HPDE6-E6E7 (cell line): ENCODE measurements around the gene MTHFD2L.
"Not testable (repeated sequence)": the region's sequence is repeated elsewhere in the genome, so short reads cannot be mapped to it uniquely, and the experiment has no call there.

Experiments used
- DNase-seq: peaks from one replicate; pipeline ENCODE4 v3.0.0; 2011; ENCODE audit warnings: missing footprints; ENCODE audit errors: extremely low spot score

The MTHFD2L gene

GRCh38 chr4:74189331-74190043 lies 31.6 kb downstream of the MTHFD2L start:
- DNase-seq = peak; percentile 9

GRCh38 chr4:74190332-74190731 lies 32.4 kb downstream of the MTHFD2L start:
- DNase-seq = no peak

GRCh38 chr4:74190919-74191397 lies 33.0 kb downstream of the MTHFD2L start:
- no peak for DNase-seq

GRCh38 chr4:74197080-74197479 lies 39.2 kb downstream of the MTHFD2L start:
- no peak for DNase-seq

GRCh38 chr4:74202062-74202586 lies 44.2 kb downstream of the MTHFD2L start:
- DNase-seq = no peak

GRCh38 chr4:74203467-74203866 lies 45.5 kb downstream of the MTHFD2L start:
- DNase-seq = no peak

GRCh38 chr4:74205046-74205445 lies 47.1 kb downstream of the MTHFD2L start:
- no peak for DNase-seq

GRCh38 chr4:74205559-74205958 lies 47.6 kb downstream of the MTHFD2L start:
- no peak for DNase-seq

- no peak for DNase-seq
Measured at GRCh38 chr4:74206088-74206825, 48.3 kb downstream of the MTHFD2L start.

- DNase-seq = not testable (repeated sequence)
Measured at GRCh38 chr4:74214457-74215159, 56.7 kb downstream of the MTHFD2L start.

- DNase-seq = not testable (repeated sequence)
Measured at GRCh38 chr4:74215236-74215635, 57.3 kb downstream of the MTHFD2L start.

- no peak for DNase-seq
Measured at GRCh38 chr4:74217365-74217764, 59.4 kb downstream of the MTHFD2L start.

- no peak for DNase-seq
Measured at GRCh38 chr4:74218201-74218600, 60.3 kb downstream of the MTHFD2L start.

- DNase-seq = no peak
Measured at GRCh38 chr4:74219240-74219639, 61.3 kb downstream of the MTHFD2L start.

GRCh38 chr4:74223098-74223497 lies 65.2 kb downstream of the MTHFD2L start:
- no peak for DNase-seq

- DNase-seq = no peak
Measured at GRCh38 chr4:74223801-74224200, 65.9 kb downstream of the MTHFD2L start.

- peak; percentile 25 for DNase-seq
Measured at GRCh38 chr4:74228691-74229640, 71.0 kb downstream of the MTHFD2L start.

- peak; percentile 50 for DNase-seq
Measured at GRCh38 chr4:74230902-74231499, 73.1 kb downstream of the MTHFD2L start.

- DNase-seq = no peak
Measured at GRCh38 chr4:74235135-74235534, 77.2 kb downstream of the MTHFD2L start.

- no peak for DNase-seq
Measured at GRCh38 chr4:74237425-74237966, 79.6 kb downstream of the MTHFD2L start.
